SK-N-SH treated with all-trans-retinoic acid at 6 μM for 48 hours (cell line): ENCODE results near the gene CNTN4.

Source experiments
- GLIS3 ChIP-seq: fragments of 250-450 bp; sonication (Bioruptor Pico); IDR thresholded peaks from 2 replicates; pipeline ENCODE4 v1.5.0; 2020; ENCODE audit warnings: mild to moderate bottlenecking, moderate library complexity
- TCF4 ChIP-seq: fragments of 250-450 bp; sonication (Bioruptor Pico); IDR thresholded peaks from 2 replicates; pipeline ENCODE4 v1.8.0; 2021; ENCODE audit warnings: mild to moderate bottlenecking, moderate library complexity, borderline replicate concordance
- ZC3H10 ChIP-seq: fragments of 250-450 bp; sonication (Bioruptor Pico); IDR thresholded peaks from 2 replicates; pipeline ENCODE4 v1.5.1; 2021; ENCODE audit warnings: mild to moderate bottlenecking, moderate library complexity
- ZFP3 ChIP-seq: fragments of 250-450 bp; sonication (Bioruptor Pico); IDR thresholded peaks from 2 replicates; pipeline ENCODE4 v1.5.0; 2020; ENCODE audit warnings: mild to moderate bottlenecking, moderate library complexity
- ZFP30 ChIP-seq: fragments of 450-650 bp; formaldehyde crosslinking; IDR thresholded peaks from 2 replicates; pipeline ENCODE4 v1.5.0; 2022; ENCODE audit warnings: mild to moderate bottlenecking, moderate library complexity
- ZNF565 ChIP-seq: fragments of 450-650 bp; formaldehyde crosslinking; conservative IDR thresholded peaks from 2 replicates; pipeline ENCODE4 v1.5.0; 2020; ENCODE audit warnings: low read depth, mild to moderate bottlenecking, moderate library complexity
- ZNF8 ChIP-seq: fragments of 450-650 bp; formaldehyde crosslinking; IDR thresholded peaks from 2 replicates; pipeline ENCODE4 v1.5.0; 2020; ENCODE audit warnings: mild to moderate bottlenecking, moderate library complexity
- TF ChIP-seq, protein P1 (sequence below): fragments of 250-450 bp; sonication (Bioruptor Pico); IDR thresholded peaks from 2 replicates; pipeline ENCODE4 v1.5.1; 2021; ENCODE audit warnings: mild to moderate bottlenecking, moderate library complexity
- TF ChIP-seq, protein P2 (sequence below): fragments of 250-450 bp; sonication (Bioruptor Pico); IDR thresholded peaks from 2 replicates; pipeline ENCODE4 v1.8.0; 2020; ENCODE audit warnings: mild to moderate bottlenecking, moderate library complexity, borderline replicate concordance

DNA sequence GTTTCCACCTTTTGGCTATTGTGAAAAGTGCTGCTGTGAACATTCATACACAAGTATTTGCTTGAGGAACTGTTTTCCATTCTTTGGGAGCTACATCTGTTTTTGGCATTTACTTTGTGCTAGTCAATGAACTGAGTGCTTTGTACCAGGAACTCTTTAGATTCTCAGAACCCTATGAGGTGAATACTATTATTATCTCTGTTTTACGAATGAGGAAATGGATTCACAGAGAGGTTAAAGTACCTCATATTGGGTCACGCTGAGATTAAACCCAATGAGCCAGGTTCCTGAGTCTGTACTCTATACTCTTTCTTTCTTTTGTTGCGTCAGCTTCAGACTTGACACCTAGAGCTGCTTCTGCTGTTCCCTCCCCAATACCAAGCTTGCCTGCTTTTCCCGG lies 358.1 kb downstream of the CNTN4 start:
- TF ChIP-seq GLIS3 (CRISPR knock-in tag) (no peak), ZFP30 (CRISPR knock-in tag) (no peak), TCF4 (CRISPR knock-in tag) (no peak), ZFP3 (CRISPR knock-in tag) (no peak), ZNF8 (CRISPR knock-in tag) (no peak), ZNF565 (no peak), ZC3H10 (CRISPR knock-in tag) (no peak)
- TF ChIP-seq, protein P1, sequence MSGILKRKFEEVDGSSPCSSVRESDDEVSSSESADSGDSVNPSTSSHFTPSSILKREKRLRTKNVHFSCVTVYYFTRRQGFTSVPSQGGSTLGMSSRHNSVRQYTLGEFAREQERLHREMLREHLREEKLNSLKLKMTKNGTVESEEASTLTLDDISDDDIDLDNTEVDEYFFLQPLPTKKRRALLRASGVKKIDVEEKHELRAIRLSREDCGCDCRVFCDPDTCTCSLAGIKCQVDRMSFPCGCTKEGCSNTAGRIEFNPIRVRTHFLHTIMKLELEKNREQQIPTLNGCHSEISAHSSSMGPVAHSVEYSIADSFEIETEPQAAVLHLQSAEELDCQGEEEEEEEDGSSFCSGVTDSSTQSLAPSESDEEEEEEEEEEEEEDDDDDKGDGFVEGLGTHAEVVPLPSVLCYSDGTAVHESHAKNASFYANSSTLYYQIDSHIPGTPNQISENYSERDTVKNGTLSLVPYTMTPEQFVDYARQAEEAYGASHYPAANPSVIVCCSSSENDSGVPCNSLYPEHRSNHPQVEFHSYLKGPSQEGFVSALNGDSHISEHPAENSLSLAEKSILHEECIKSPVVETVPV (CRISPR knock-in tag): no peak
- TF ChIP-seq, protein P2, sequence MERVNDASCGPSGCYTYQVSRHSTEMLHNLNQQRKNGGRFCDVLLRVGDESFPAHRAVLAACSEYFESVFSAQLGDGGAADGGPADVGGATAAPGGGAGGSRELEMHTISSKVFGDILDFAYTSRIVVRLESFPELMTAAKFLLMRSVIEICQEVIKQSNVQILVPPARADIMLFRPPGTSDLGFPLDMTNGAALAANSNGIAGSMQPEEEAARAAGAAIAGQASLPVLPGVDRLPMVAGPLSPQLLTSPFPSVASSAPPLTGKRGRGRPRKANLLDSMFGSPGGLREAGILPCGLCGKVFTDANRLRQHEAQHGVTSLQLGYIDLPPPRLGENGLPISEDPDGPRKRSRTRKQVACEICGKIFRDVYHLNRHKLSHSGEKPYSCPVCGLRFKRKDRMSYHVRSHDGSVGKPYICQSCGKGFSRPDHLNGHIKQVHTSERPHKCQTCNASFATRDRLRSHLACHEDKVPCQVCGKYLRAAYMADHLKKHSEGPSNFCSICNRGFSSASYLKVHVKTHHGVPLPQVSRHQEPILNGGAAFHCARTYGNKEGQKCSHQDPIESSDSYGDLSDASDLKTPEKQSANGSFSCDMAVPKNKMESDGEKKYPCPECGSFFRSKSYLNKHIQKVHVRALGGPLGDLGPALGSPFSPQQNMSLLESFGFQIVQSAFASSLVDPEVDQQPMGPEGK: no peak
